Ascending aorta (tissue), 2 donors: ENCODE data around the gene JOSD1. TPM values are rescaled to one million over a fixed set of nuclear protein-coding genes. Genes with fewer than 3 reads are reported as not detected.

Source experiments
- DNase-seq, 2 donors: peaks; one replicate each; pipeline ENCODE4 v3.0.0-alpha.2; 2019; ENCODE audit warnings: low spot score in 2 of 2
- H3K27ac ChIP-seq, 2 donors: fragments of 200-600 bp; sonication (generic); one replicate each; pipeline ENCODE4 v1.5.1; 2016 to 2017; ENCODE audit warnings: mild to moderate bottlenecking in 1 of 2
- H3K27me3 ChIP-seq: fragments of 200-600 bp; sonication (generic); one replicate; pipeline ENCODE4 v1.5.1; 2017
- H3K36me3 ChIP-seq, 2 donors: fragments of 200-600 bp; sonication (generic); one replicate each; pipeline ENCODE4 v1.5.1; 2016
- H3K4me1 ChIP-seq, 2 donors: fragments of 200-600 bp; sonication (generic); one replicate each; pipeline ENCODE4 v1.5.1; 2016 to 2017; ENCODE audit warnings: mild to moderate bottlenecking in 1 of 2
- H3K4me3 ChIP-seq, 2 donors: fragments of 200-600 bp; sonication (generic); one replicate each; pipeline ENCODE4 v1.5.1; 2016 to 2017; ENCODE audit warnings: mild to moderate bottlenecking in 1 of 2
- H3K9me3 ChIP-seq, 2 donors: fragments of 200-600 bp; sonication (generic); one replicate each; pipeline ENCODE4 v1.5.1; 2016
- CTCF ChIP-seq, 3 experiments: fragments of 200-600 bp in 2 of 3; fragments of 450-650 bp in 1 of 3; sonication (generic) in 2 of 3; IDR thresholded peaks; one replicate each; pipeline ENCODE4 v1.5.1; 2016 to 2019; ENCODE audit warnings: antibody characterized with exemption in 3 of 3, mild to moderate bottlenecking in 1 of 3, moderate library complexity in 1 of 3
- intact Hi-C: fragments of 100-400 bp; cut with DNase I; formaldehyde crosslinking; loops from one replicate; pipeline ENCODE4 v1.15.1; 2023
- total RNA-seq: library from RNA; depleted of rRNA; stranded (reverse); fragments of >200 nt; gene quantifications from one replicate; pipeline ENCODE4 v1.1.0, GENCODE V29; 2016

The JOSD1 gene
- total RNA-seq, 1 donor from 2014 or later: 153 TPM

GRCh38 chr22:38715852-38716251 lies 15.1 kb upstream of the JOSD1 start:
- Histone ChIP-seq H3K4me3 (no peak overlapping the region), H3K27me3 (no peaks in the 10 kb centered on the region), H3K4me1 (peaks cover 0 to 14% of the 10 kb centered on the region in 2 donors), H3K9me3 (no peaks in the 10 kb centered on the region), H3K36me3 (peaks cover 14 to 36% of the 10 kb centered on the region in 2 donors), H3K27ac (no peak overlapping the region)
- DNase-seq: no peak
- no peak for TF ChIP-seq CTCF (IDR thresholded peaks at IDR 0.05)
- intact Hi-C loops: no loop called here

- no peaks in the 10 kb centered on the region for H3K9me3 ChIP-seq
- no peak for DNase-seq
- peaks cover 8 to 32% of the 10 kb centered on the region in 2 donors for H3K36me3 ChIP-seq
- no peak overlapping the region for H3K4me3 ChIP-seq
- H3K27ac ChIP-seq: peak overlapping the region in 1 of 2 donors; percentile 12
- intact Hi-C loops: no loop called here
- H3K4me1 ChIP-seq: peaks cover 0 to 14% of the 10 kb centered on the region in 2 donors
- TF ChIP-seq CTCF (IDR thresholded peaks at IDR 0.05): no peak
- H3K27me3 ChIP-seq: no peaks in the 10 kb centered on the region
These were observed 14.5 kb upstream of the JOSD1 start for GRCh38 chr22:38715176-38715764.

- Histone ChIP-seq H3K27ac (no peak overlapping the region), H3K27me3 (no peaks in the 10 kb centered on the region), H3K4me1 (peaks cover 0 to 10% of the 10 kb centered on the region in 2 donors), H3K9me3 (no peaks in the 10 kb centered on the region), H3K4me3 (no peak overlapping the region), H3K36me3 (peaks cover 5 to 33% of the 10 kb centered on the region in 2 donors)
- intact Hi-C loops: no loop called here
- no peak for DNase-seq
- no peak for TF ChIP-seq CTCF (IDR thresholded peaks at IDR 0.05)
These were observed 13.2 kb upstream of the JOSD1 start for GRCh38 chr22:38713921-38714320.

GRCh38 chr22:38712486-38713207 lies 11.9 kb upstream of the JOSD1 start:
- H3K4me1 ChIP-seq: peaks cover 0 to 10% of the 10 kb centered on the region in 2 donors
- H3K36me3 ChIP-seq: peaks cover 5 to 29% of the 10 kb centered on the region in 2 donors
- no peak overlapping the region for H3K4me3 ChIP-seq
- no peak overlapping the region for H3K27ac ChIP-seq
- intact Hi-C loops: no loop called here
- no peak for DNase-seq
- H3K27me3 ChIP-seq: no peaks in the 10 kb centered on the region
- no peaks in the 10 kb centered on the region for H3K9me3 ChIP-seq
- TF ChIP-seq CTCF (IDR thresholded peaks at IDR 0.05): no peak

GRCh38 chr22:38710866-38711265 lies 10.1 kb upstream of the JOSD1 start:
- Histone ChIP-seq H3K4me3 (no peak overlapping the region), H3K9me3 (no peaks in the 10 kb centered on the region), H3K27ac (no peak overlapping the region), H3K27me3 (no peaks in the 10 kb centered on the region), H3K4me1 (peaks cover 6 to 17% of the 10 kb centered on the region in 2 donors), H3K36me3 (peaks cover 5 to 11% of the 10 kb centered on the region in 2 donors)
- no peak for DNase-seq
- TF ChIP-seq CTCF (IDR thresholded peaks at IDR 0.05): no peak
- intact Hi-C loops: no loop called here
